H9 (cell line): ENCODE data around the gene HTR3A. TPM values are rescaled to one million over a fixed set of nuclear protein-coding genes. Genes with fewer than 3 reads are reported as not detected.

Experiments
- DNase-seq: peaks from one replicate; pipeline ENCODE4 v3.0.0-alpha.2; 2017
- H2AFZ ChIP-seq: one replicate; pipeline ENCODE4 v1.6.1; 2013; ENCODE audit warnings: mild to moderate bottlenecking, low read length, control low read depth, moderate library complexity
- H2AK5ac ChIP-seq: 2 replicates; pipeline ENCODE4 v1.6.1; 2013; ENCODE audit warnings: low read length, control low read depth, mixed read lengths; ENCODE audit not compliant: insufficient read length
- H2BK120ac ChIP-seq: one replicate; pipeline ENCODE4 v1.6.1; 2013; ENCODE audit warnings: low read depth, mild to moderate bottlenecking, low read length, control low read depth, inconsistent platforms; ENCODE audit not compliant: poor library complexity, severe bottlenecking
- H2BK12ac ChIP-seq: 2 replicates; pipeline ENCODE4 v1.6.1; 2013; ENCODE audit warnings: low read length, control low read depth, mixed read lengths, low read depth; ENCODE audit not compliant: insufficient read length
- H2BK15ac ChIP-seq: 2 replicates; pipeline ENCODE4 v1.6.1; 2013; ENCODE audit warnings: low read depth, low read length, control low read depth
- H2BK20ac ChIP-seq: one replicate; pipeline ENCODE4 v1.6.1; 2013; ENCODE audit warnings: low read depth, mild to moderate bottlenecking, low read length, control low read depth, inconsistent platforms; ENCODE audit not compliant: poor library complexity, severe bottlenecking
- H2BK5ac ChIP-seq: 2 replicates; pipeline ENCODE4 v1.6.1; 2013; ENCODE audit warnings: low read length, control low read depth, mixed read lengths; ENCODE audit not compliant: insufficient read length
- H3K14ac ChIP-seq: 2 replicates; pipeline ENCODE4 v1.6.1; 2013; ENCODE audit warnings: low read length, control low read depth; ENCODE audit not compliant: insufficient read depth
- H3K18ac ChIP-seq: 2 replicates; pipeline ENCODE4 v1.6.1; 2013; ENCODE audit warnings: low read depth, mild to moderate bottlenecking, mixed read lengths, low read length, control low read depth; ENCODE audit not compliant: insufficient read length
- H3K23ac ChIP-seq: 2 replicates; pipeline ENCODE4 v1.6.1; 2013; ENCODE audit warnings: low read length, control low read depth, mixed read lengths, low read depth; ENCODE audit not compliant: insufficient read length
- H3K23me2 ChIP-seq: 2 replicates; pipeline ENCODE4 v1.6.1; 2013; ENCODE audit warnings: low read depth, mild to moderate bottlenecking, mixed read lengths, low read length, control low read depth; ENCODE audit not compliant: insufficient read length, poor library complexity, severe bottlenecking
- H3K27ac ChIP-seq: 2 replicates; pipeline ENCODE4 v1.5.1; 2013; ENCODE audit warnings: low read length, control low read depth, mixed read lengths, low read depth; ENCODE audit not compliant: insufficient read length
- H3K27me3 ChIP-seq: 2 replicates; pipeline ENCODE4 v1.6.1; 2013; ENCODE audit warnings: low read length, control low read depth, inconsistent platforms; ENCODE audit not compliant: insufficient read depth
- H3K4ac ChIP-seq: 2 replicates; pipeline ENCODE4 v1.6.1; 2013; ENCODE audit warnings: low read depth, mild to moderate bottlenecking, control low read depth, inconsistent platforms, low read length, moderate library complexity
- H3K4me1 ChIP-seq: 2 replicates; pipeline ENCODE4 v1.6.1; 2013; ENCODE audit warnings: low read length, control low read depth, inconsistent platforms; ENCODE audit not compliant: insufficient read depth
- H3K4me2 ChIP-seq: 2 replicates; pipeline ENCODE4 v1.6.1; 2013; ENCODE audit warnings: low read length, control low read depth, mixed read lengths; ENCODE audit not compliant: insufficient read length, insufficient read depth
- H3K56ac ChIP-seq: 2 replicates; pipeline ENCODE4 v1.6.1; 2013; ENCODE audit warnings: low read depth, mild to moderate bottlenecking, mixed read lengths, low read length, control low read depth; ENCODE audit not compliant: insufficient read length
- H3K79me1 ChIP-seq: 2 replicates; pipeline ENCODE4 v1.6.1; 2013; ENCODE audit warnings: low read depth, mild to moderate bottlenecking, moderate library complexity, low read length, control low read depth, inconsistent platforms; ENCODE audit not compliant: insufficient read depth, poor library complexity, severe bottlenecking
- H3K79me2 ChIP-seq: 2 replicates; pipeline ENCODE4 v1.6.1; 2013; ENCODE audit warnings: low read length, control low read depth, inconsistent platforms; ENCODE audit not compliant: insufficient read depth
- H3K9ac ChIP-seq: 2 replicates; pipeline ENCODE4 v1.6.1; 2013; ENCODE audit warnings: low read length, control low read depth, mixed read lengths; ENCODE audit not compliant: insufficient read length; ENCODE audit errors: extremely low read depth
- H3K9me3 ChIP-seq: one replicate; pipeline ENCODE4 v1.6.1; 2013; ENCODE audit warnings: low read depth, low read length, inconsistent platforms; ENCODE audit not compliant: control insufficient read depth
- H3T11ph ChIP-seq: one replicate; pipeline ENCODE4 v1.6.1; 2013; ENCODE audit warnings: mild to moderate bottlenecking, low read length, control low read depth, inconsistent platforms
- H4K20me1 ChIP-seq: one replicate; pipeline ENCODE4 v1.6.1; 2013; ENCODE audit not compliant: control insufficient read depth, insufficient read length, insufficient read depth
- H4K5ac ChIP-seq: 2 replicates; pipeline ENCODE4 v1.6.1; 2013; ENCODE audit warnings: low read depth, mild to moderate bottlenecking, mixed read lengths, low read length, control low read depth; ENCODE audit not compliant: insufficient read length
- H4K8ac ChIP-seq: replicated peaks from 2 replicates; pipeline ENCODE4 v1.6.1; 2013; ENCODE audit warnings: low read length, control low read depth, mixed read lengths, low read depth; ENCODE audit not compliant: insufficient read length
- H4K91ac ChIP-seq: 2 replicates; pipeline ENCODE4 v1.6.1; 2013; ENCODE audit warnings: low read depth, mild to moderate bottlenecking, moderate library complexity, mixed read lengths, low read length, control low read depth; ENCODE audit not compliant: insufficient read length
- H3K27ac Mint-ChIP-seq, 3 experiments: 2 replicates in 2 of 3; 3 replicates in 1 of 3; pipeline ENCODE4 v1.8.0; 2020 to 2021; ENCODE audit warnings: mixed read lengths in 3 of 3, mild to moderate bottlenecking in 1 of 3, moderate library complexity in 1 of 3
- H3K27me3 Mint-ChIP-seq: 2 replicates; pipeline ENCODE4 v1.8.0; 2021; ENCODE audit warnings: low read depth, mild to moderate bottlenecking, moderate library complexity, mixed read lengths
- H3K36me3 Mint-ChIP-seq, 3 experiments: 2 replicates in 2 of 3; 3 replicates in 1 of 3; pipeline ENCODE4 v1.8.0; 2020 to 2021; ENCODE audit warnings: low read depth in 3 of 3, mixed read lengths in 3 of 3; ENCODE audit not compliant: insufficient read depth in 1 of 3
- H3K4me1 Mint-ChIP-seq, 2 experiments: 2 replicates each; pipeline ENCODE4 v1.8.0; 2020; ENCODE audit warnings: mixed read lengths in 2 of 2
- H3K4me3 Mint-ChIP-seq, 2 experiments: 2 replicates in 1 of 2; 3 replicates in 1 of 2; pipeline ENCODE4 v1.8.0; 2020 to 2021; ENCODE audit warnings: mild to moderate bottlenecking in 2 of 2, mixed read lengths in 2 of 2, moderate library complexity in 1 of 2
- H3K9me3 Mint-ChIP-seq, 2 experiments: 2 replicates in 1 of 2; 3 replicates in 1 of 2; pipeline ENCODE4 v1.8.0; 2020; ENCODE audit warnings: mild to moderate bottlenecking in 2 of 2, mixed read lengths in 2 of 2, moderate library complexity in 1 of 2
- CTCF ChIP-seq: fragments of 200-600 bp; sonication (generic); conservative IDR thresholded peaks from 3 replicates; pipeline ENCODE4 v1.8.0; 2021; ENCODE audit warnings: antibody characterized with exemption, mild to moderate bottlenecking
- WGBS: extraction: QIAGEN DNeasy Blood & Tissue Kit; methylation state at CpG from one replicate; pipeline ENCODE4 v1.1.7; 2013; ENCODE audit warnings: missing lambda C conversion rate, low lambda C conversion rate, mixed read lengths; ENCODE audit not compliant: insufficient read length; ENCODE audit errors: extremely low coverage; 5-methylcytosine and 5-hydroxymethylcytosine counted together
- total RNA-seq: library from RNA; stranded (reverse); gene quantifications from 2 replicates; pipeline ENCODE4 v1.2.1, GENCODE V29; 2021

The HTR3A gene
- total RNA-seq, 1 experiment from 2014 or later: 4.1 TPM

GRCh38 chr11:114033066-114033465 lies 58.2 kb downstream of the HTR3A start:
- Histone ChIP-seq H3K4me2 (no peak overlapping the region), H3K79me2 (no peaks in the 10 kb centered on the region), H2AK5ac (no peak overlapping the region), H3K4me1 (no peaks in the 10 kb centered on the region), H3K9me3 (no peaks in the 10 kb centered on the region), H3K56ac (no peak overlapping the region), H2BK5ac (no peak overlapping the region), H2BK15ac (no peak overlapping the region), H3K23ac (no peak overlapping the region), H3K27me3 (no peaks in the 10 kb centered on the region), H2BK120ac (no peak overlapping the region), H2AFZ (no peak overlapping the region), H3T11ph (no peak overlapping the region), H3K79me1 (no peaks in the 10 kb centered on the region), H4K8ac (no peak overlapping the region), H4K5ac (no peak overlapping the region), H3K23me2 (peaks cover 4% of the 10 kb centered on the region), H3K9ac (no peak overlapping the region), H4K20me1 (no peaks in the 10 kb centered on the region), H3K18ac (no peak overlapping the region), H4K91ac (no peak overlapping the region), H2BK20ac (no peak overlapping the region), H3K4ac (no peak overlapping the region), H2BK12ac (no peak overlapping the region), H3K14ac (no peak overlapping the region), H3K27ac (no peak overlapping the region)
- H3K36me3 Mint-ChIP-seq: no peaks in the 10 kb centered on the region; a peak in 1 of 7 replicates
- H3K4me3 Mint-ChIP-seq: no peak overlapping the region
- H3K27me3 Mint-ChIP-seq: peaks cover 46% of the 10 kb centered on the region
- H3K27ac Mint-ChIP-seq: no peak overlapping the region
- TF ChIP-seq CTCF: no peak
- no peaks in the 10 kb centered on the region; a peak in 1 of 5 replicates for H3K9me3 Mint-ChIP-seq
- peaks cover 3% of the 10 kb centered on the region in 2 experiments; a peak in 1 of 4 replicates for H3K4me1 Mint-ChIP-seq
- DNase-seq: no peak
- no CpG with 5 or more reads among the region's 5 CpGs for WGBS
